Activated naive CD4-positive, alpha-beta T cell treated with anti-CD3 and anti-CD28 coated beads, Interleukin-2, amount 50 U/mL, for 24 hours (primary cell): ENCODE data around the gene TRAP1.
A peak's percentile ranks its signal among the peaks of the same experiment; 100 is the strongest.

Source experiments
- H3K27ac Mint-ChIP-seq: one replicate; pipeline ENCODE4 v1.8.0; 2021; ENCODE audit warnings: mild to moderate bottlenecking, mixed read lengths
- H3K27me3 Mint-ChIP-seq: one replicate; pipeline ENCODE4 v1.8.0; 2021; ENCODE audit warnings: mixed read lengths
- H3K36me3 Mint-ChIP-seq: one replicate; pipeline ENCODE4 v1.8.0; 2021; ENCODE audit warnings: mixed read lengths
- H3K4me1 Mint-ChIP-seq: one replicate; pipeline ENCODE4 v1.8.0; 2021; ENCODE audit warnings: mixed read lengths
- H3K4me3 Mint-ChIP-seq: one replicate; pipeline ENCODE4 v1.8.0; 2021; ENCODE audit warnings: mild to moderate bottlenecking, mixed read lengths
- H3K9me3 Mint-ChIP-seq: one replicate; pipeline ENCODE4 v1.8.0; 2021; ENCODE audit warnings: mixed read lengths

TRAP1 gene

GRCh38 chr16:3655396-3656159 lies 61.7 kb downstream of the TRAP1 start:
- Mint-ChIP-seq H3K27me3 (no peaks in the 10 kb centered on the region), H3K36me3 (peaks cover 4% of the 10 kb centered on the region), H3K4me3 (no peak overlapping the region), H3K27ac (no peak overlapping the region), H3K9me3 (no peaks in the 10 kb centered on the region), H3K4me1 (peaks cover 7% of the 10 kb centered on the region)

- H3K4me1 Mint-ChIP-seq: peaks cover 7% of the 10 kb centered on the region
- H3K4me3 Mint-ChIP-seq: no peak overlapping the region
- no peaks in the 10 kb centered on the region for H3K9me3 Mint-ChIP-seq
- H3K27me3 Mint-ChIP-seq: no peaks in the 10 kb centered on the region
- H3K36me3 Mint-ChIP-seq: peaks cover 4% of the 10 kb centered on the region
- H3K27ac Mint-ChIP-seq: no peak overlapping the region
These were observed 62.3 kb downstream of the TRAP1 start for GRCh38 chr16:3655030-3655395.

- Mint-ChIP-seq H3K4me3 (no peak within 1 kb of the TSS), H3K27me3 (no peaks in the 10 kb centered on the region), H3K27ac (peak within 1 kb of the TSS; percentile 12), H3K4me1 (peaks cover 7% of the 10 kb centered on the region), H3K36me3 (peaks cover 4% of the 10 kb centered on the region), H3K9me3 (no peaks in the 10 kb centered on the region)
These were observed 62.9 kb downstream of the TRAP1 start, which contains the start of gene DNASE1 for GRCh38 chr16:3654249-3654991. DNASE1 (plus strand) TSS chr16:3654691; CDS start chr16:3655374, 683 bp downstream.

GRCh38 chr16:3652373-3653195 lies 64.7 kb downstream of the TRAP1 start:
- peaks cover 4% of the 10 kb centered on the region for H3K36me3 Mint-ChIP-seq
- no peaks in the 10 kb centered on the region for H3K9me3 Mint-ChIP-seq
- H3K27ac Mint-ChIP-seq: no peak overlapping the region
- no peaks in the 10 kb centered on the region for H3K27me3 Mint-ChIP-seq
- H3K4me3 Mint-ChIP-seq: no peak overlapping the region
- H3K4me1 Mint-ChIP-seq: peaks cover 7% of the 10 kb centered on the region

GRCh38 chr16:3651461-3652372 lies 65.6 kb downstream of the TRAP1 start:
- Mint-ChIP-seq H3K4me3 (no peak overlapping the region), H3K36me3 (peaks cover 1% of the 10 kb centered on the region), H3K27me3 (no peaks in the 10 kb centered on the region), H3K4me1 (peaks cover 3% of the 10 kb centered on the region), H3K27ac (no peak overlapping the region), H3K9me3 (no peaks in the 10 kb centered on the region)

- H3K27ac Mint-ChIP-seq: peak overlapping the region; percentile 32
- no peaks in the 10 kb centered on the region for H3K9me3 Mint-ChIP-seq
- no peaks in the 10 kb centered on the region for H3K27me3 Mint-ChIP-seq
- H3K4me3 Mint-ChIP-seq: no peak overlapping the region
- peaks cover 3% of the 10 kb centered on the region for H3K4me1 Mint-ChIP-seq
- H3K36me3 Mint-ChIP-seq: peaks cover 1% of the 10 kb centered on the region
These were observed 66.6 kb downstream of the TRAP1 start for GRCh38 chr16:3650631-3651265.

- Mint-ChIP-seq H3K36me3 (no peaks in the 10 kb centered on the region), H3K4me1 (no peaks in the 10 kb centered on the region), H3K9me3 (no peaks in the 10 kb centered on the region), H3K27ac (peak overlapping the region; percentile 53), H3K27me3 (no peaks in the 10 kb centered on the region), H3K4me3 (no peak overlapping the region)
These were observed 70.9 kb downstream of the TRAP1 start for GRCh38 chr16:3646348-3646920.

- no peak overlapping the region for H3K27ac Mint-ChIP-seq
- no peak overlapping the region for H3K4me3 Mint-ChIP-seq
- H3K9me3 Mint-ChIP-seq: no peaks in the 10 kb centered on the region
- no peaks in the 10 kb centered on the region for H3K36me3 Mint-ChIP-seq
- H3K27me3 Mint-ChIP-seq: no peaks in the 10 kb centered on the region
- H3K4me1 Mint-ChIP-seq: no peaks in the 10 kb centered on the region
These were observed 71.6 kb downstream of the TRAP1 start for GRCh38 chr16:3645504-3646347.

GRCh38 chr16:3645108-3645503 lies 72.2 kb downstream of the TRAP1 start:
- Mint-ChIP-seq H3K27me3 (no peaks in the 10 kb centered on the region), H3K27ac (no peak overlapping the region)

GRCh38 chr16:3643095-3643730 lies 74.1 kb downstream of the TRAP1 start:
- no peaks in the 10 kb centered on the region for H3K27me3 Mint-ChIP-seq
- no peak overlapping the region for H3K4me3 Mint-ChIP-seq
- no peak overlapping the region for H3K27ac Mint-ChIP-seq
- no peaks in the 10 kb centered on the region for H3K9me3 Mint-ChIP-seq
- no peaks in the 10 kb centered on the region for H3K36me3 Mint-ChIP-seq
- peaks cover 7% of the 10 kb centered on the region for H3K4me1 Mint-ChIP-seq

More at GRCh38 chr16:3645108-3645503, 72.2 kb downstream of the TRAP1 start:
- H3K36me3 Mint-ChIP-seq: no peaks in the 10 kb centered on the region
- no peak overlapping the region for H3K4me3 Mint-ChIP-seq
- H3K9me3 Mint-ChIP-seq: no peaks in the 10 kb centered on the region
- no peaks in the 10 kb centered on the region for H3K4me1 Mint-ChIP-seq

GRCh38 chr16:3642397-3643094 lies 74.8 kb downstream of the TRAP1 start:
- H3K4me1 Mint-ChIP-seq: peaks cover 13% of the 10 kb centered on the region
- no peak overlapping the region for H3K4me3 Mint-ChIP-seq
- no peak overlapping the region for H3K27ac Mint-ChIP-seq
- H3K27me3 Mint-ChIP-seq: no peaks in the 10 kb centered on the region
- H3K9me3 Mint-ChIP-seq: no peaks in the 10 kb centered on the region
- H3K36me3 Mint-ChIP-seq: no peaks in the 10 kb centered on the region

- Mint-ChIP-seq H3K9me3 (no peaks in the 10 kb centered on the region), H3K4me3 (no peak overlapping the region), H3K27me3 (no peaks in the 10 kb centered on the region), H3K36me3 (no peaks in the 10 kb centered on the region), H3K27ac (no peak overlapping the region), H3K4me1 (peaks cover 20% of the 10 kb centered on the region)
These were observed 75.4 kb downstream of the TRAP1 start for GRCh38 chr16:3641801-3642396.
